ENCODE measurements around the gene GTPBP6.

The GTPBP6 gene

GRCh38 chrX:350148-350533, 31.5 kb upstream of the GTPBP6 start:
- DNase-seq (ENCODE audit: extremely low read depth, low read depth) = no peak
- no peak for TF ChIP-seq CTCF (IDR thresholded peaks at IDR 0.05; ENCODE audit: low read depth, low read length)

- no peak for DNase-seq (ENCODE audit: extremely low read depth, low read depth)
- TF ChIP-seq CTCF (IDR thresholded peaks at IDR 0.05; ENCODE audit: low read depth, low read length) = no peak
Observed at GRCh38 chrX:349702-350101, 31.1 kb upstream of the GTPBP6 start.

GRCh38 chrX:349196-349595, 30.6 kb upstream of the GTPBP6 start:
- no peak for DNase-seq (ENCODE audit: extremely low read depth, low read depth)

GRCh38 chrX:348461-349117, 30.0 kb upstream of the GTPBP6 start:
- TF ChIP-seq CTCF (IDR thresholded peaks at IDR 0.05; ENCODE audit: low read depth, low read length) = no peak
- no peak for DNase-seq (ENCODE audit: extremely low read depth, low read depth)

More at GRCh38 chrX:349196-349595, 30.6 kb upstream of the GTPBP6 start:
- TF ChIP-seq CTCF (IDR thresholded peaks at IDR 0.05; ENCODE audit: low read depth, low read length) = no peak

GRCh38 chrX:347351-348117, 28.9 kb upstream of the GTPBP6 start:
- no peak for TF ChIP-seq CTCF (IDR thresholded peaks at IDR 0.05; ENCODE audit: low read depth, low read length)
- no peak for DNase-seq (ENCODE audit: extremely low read depth, low read depth)

GRCh38 chrX:346034-346813, 27.6 kb upstream of the GTPBP6 start:
- no peak for TF ChIP-seq CTCF (IDR thresholded peaks at IDR 0.05; ENCODE audit: low read depth, low read length)
- no peak for DNase-seq (ENCODE audit: extremely low read depth, low read depth)
